ENCODE measurements around the gene DUSP10. TPM values are rescaled to one million over a fixed set of nuclear protein-coding genes. Genes with fewer than 3 reads are reported as not detected.

DUSP10 gene
- total and polyA plus RNA-seq, 2 of the 13 experiments (the other 11 are each of a cell fraction or from before 2014, with no cell fraction given): 2.1 to 4.4 TPM

DNA sequence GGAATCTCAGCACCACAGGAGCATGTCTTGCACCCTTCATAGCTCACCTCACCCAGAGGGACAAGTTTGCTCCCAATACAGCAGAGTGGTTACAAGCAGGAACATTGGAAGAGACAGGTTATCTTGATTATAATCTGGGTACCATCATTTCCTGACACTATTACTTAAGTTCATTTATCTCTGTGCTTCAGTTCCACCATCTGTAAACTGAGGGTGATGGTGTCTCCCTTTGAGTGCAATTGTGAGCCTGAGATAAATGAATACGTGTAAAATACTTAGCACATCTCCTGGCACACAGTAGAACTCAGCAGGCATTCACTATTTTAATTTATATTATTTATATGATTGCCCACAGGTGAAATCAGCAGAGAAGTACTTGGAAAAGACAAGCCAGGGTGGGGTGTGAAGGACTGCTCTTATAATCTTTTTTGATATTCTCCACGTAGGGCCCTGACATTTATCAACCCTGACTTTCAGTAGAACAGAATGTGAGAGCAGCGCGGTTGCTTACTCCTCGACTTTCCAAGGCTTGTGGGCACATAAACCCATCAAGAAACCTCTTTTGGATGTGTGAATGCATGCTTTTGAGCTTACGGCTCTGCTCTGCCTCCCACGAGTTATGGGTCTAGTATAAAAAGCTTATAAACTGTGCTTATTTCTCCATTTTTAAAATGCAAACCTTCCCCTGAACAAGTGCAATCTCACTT lies 34.9 kb downstream of the DUSP10 start (continued):
- no peak for TF ChIP-seq SPEN (CRISPR knock-in tag; IDR thresholded peaks at IDR 0.05; ENCODE audit: low read depth)
- no peak for TF ChIP-seq NR3C1 (CRISPR knock-in tag; IDR thresholded peaks at IDR 0.05)
- no peak for TF ChIP-seq ZNF20 (CRISPR knock-in tag; IDR thresholded peaks at IDR 0.05)
- TF ChIP-seq SIN3B (IDR thresholded peaks at IDR 0.05; ENCODE audit: low read length): no peak
- TF ChIP-seq ZNF234 (CRISPR knock-in tag; conservative IDR thresholded peaks at IDR 0.05): no peak

DNA sequence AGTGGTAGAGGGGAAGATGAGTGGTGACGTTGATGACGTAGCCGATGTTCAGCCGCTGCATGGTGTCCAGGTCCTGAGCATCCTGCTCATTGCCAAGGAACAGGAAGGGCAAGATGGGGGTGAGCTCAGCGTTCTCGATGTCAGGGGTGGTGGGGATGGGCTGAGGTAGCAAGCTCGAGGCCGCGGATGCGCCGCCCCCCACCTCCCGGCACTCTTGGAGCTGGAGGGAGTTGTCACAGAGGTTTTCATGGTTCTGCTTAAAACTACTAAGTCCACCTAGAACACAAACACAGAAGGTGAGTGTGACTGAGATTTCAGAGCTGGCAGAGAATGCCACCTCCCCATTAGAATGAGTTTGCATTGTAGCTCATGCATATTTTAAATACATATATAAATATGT lies 35.7 kb downstream of the DUSP10 start:
- H3K36me3 ChIP-seq (replicated peaks in 1 of 2; ENCODE audit: control insufficient read depth in 1 of 2, insufficient read depth in 2 of 2, low read length in 2 of 2): peaks cover 4 to 13% of the 10 kb centered on the region in 2 experiments; a peak in 4 of 5 replicates
- in situ Hi-C loops (cut with HindIII; ENCODE audit: extremely low pct_ligation_motif_present, low pct_unique_long_range_greater_than_20kb): no loop called here
- H3K27me3 ChIP-seq (ENCODE audit: control insufficient read depth in 1 of 2, insufficient read depth in 2 of 2, low read length in 2 of 2): no peaks in the 10 kb centered on the region
- H3K4me1 ChIP-seq (ENCODE audit: insufficient read depth, low read length): peaks cover 44% of the 10 kb centered on the region
- no peak overlapping the region for H3K4me3 ChIP-seq (replicated peaks in 1 of 3; ENCODE audit: insufficient read depth in 1 of 3, low read depth in 2 of 3, low read length in 3 of 3)
- ChIA-PET CTCF (ENCODE audit: low intra/inter-chr PET ratio, low total read pairs) (no interaction called here), POLR2A (interaction anchor here (1.1 kb wide), 1 partner anchor 36 kb away, joined by 3 read pairs; the partner anchor contains the start of gene DUSP10)
- 98% methylated on average over 12 of the region's 12 CpGs for WGBS (ENCODE audit: low lambda C conversion rate)
- BruUV-seq (replicated peaks): no TSS peak
- ATAC-seq (no peak), DNase-seq (ENCODE audit: low spot score) (no peak), FAIRE-seq (no peak)
- H3K9ac ChIP-seq (ENCODE audit: insufficient read depth, low read depth, low read length): no peak overlapping the region
- TF ChIP-seq FOXP4 (CRISPR knock-in tag; IDR thresholded peaks at IDR 0.05) (no peak), ZNF607 (CRISPR knock-in tag; IDR thresholded peaks at IDR 0.05; ENCODE audit: borderline replicate concordance) (no peak), RELA (CRISPR knock-in tag; IDR thresholded peaks at IDR 0.05) (no peak), CREB1 (IDR thresholded peaks at IDR 0.05) (no peak), CREB1 (CRISPR knock-in tag; IDR thresholded peaks at IDR 0.05) (no peak), TMF1 (CRISPR knock-in tag; IDR thresholded peaks at IDR 0.05; ENCODE audit: low read depth) (no peak), MXI1 (IDR thresholded peaks at IDR 0.05; ENCODE audit: borderline replicate concordance, low read depth, low read length) (no peak), SETDB1 (CRISPR knock-in tag; IDR thresholded peaks at IDR 0.05; ENCODE audit: borderline replicate concordance) (no peak), YY1 (IDR thresholded peaks at IDR 0.05; ENCODE audit: insufficient read depth, insufficient replicate concordance, low read depth, low read length) (no peak)
- TF ChIP-seq, protein P1, sequence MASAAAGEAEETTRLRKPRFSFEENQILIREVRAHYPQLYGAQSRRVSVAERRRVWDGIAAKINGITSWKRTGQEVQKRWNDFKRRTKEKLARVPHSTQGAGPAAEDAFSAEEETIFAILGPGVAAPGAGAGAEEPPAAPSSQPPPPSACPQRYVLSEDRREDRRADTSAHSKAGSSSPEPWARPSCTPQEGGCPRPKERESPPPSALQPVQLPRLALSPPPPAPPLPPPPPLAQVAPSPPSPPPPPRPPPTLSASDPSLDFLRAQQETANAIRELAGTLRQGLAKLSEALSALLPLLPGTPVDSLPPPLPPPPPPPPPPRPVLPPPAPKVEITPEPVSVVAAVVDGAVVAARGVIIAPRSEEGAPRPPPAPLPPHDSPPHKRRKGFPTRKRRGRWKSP (CRISPR knock-in tag; IDR thresholded peaks at IDR 0.05): no peak
- TF ChIP-seq, protein P2, sequence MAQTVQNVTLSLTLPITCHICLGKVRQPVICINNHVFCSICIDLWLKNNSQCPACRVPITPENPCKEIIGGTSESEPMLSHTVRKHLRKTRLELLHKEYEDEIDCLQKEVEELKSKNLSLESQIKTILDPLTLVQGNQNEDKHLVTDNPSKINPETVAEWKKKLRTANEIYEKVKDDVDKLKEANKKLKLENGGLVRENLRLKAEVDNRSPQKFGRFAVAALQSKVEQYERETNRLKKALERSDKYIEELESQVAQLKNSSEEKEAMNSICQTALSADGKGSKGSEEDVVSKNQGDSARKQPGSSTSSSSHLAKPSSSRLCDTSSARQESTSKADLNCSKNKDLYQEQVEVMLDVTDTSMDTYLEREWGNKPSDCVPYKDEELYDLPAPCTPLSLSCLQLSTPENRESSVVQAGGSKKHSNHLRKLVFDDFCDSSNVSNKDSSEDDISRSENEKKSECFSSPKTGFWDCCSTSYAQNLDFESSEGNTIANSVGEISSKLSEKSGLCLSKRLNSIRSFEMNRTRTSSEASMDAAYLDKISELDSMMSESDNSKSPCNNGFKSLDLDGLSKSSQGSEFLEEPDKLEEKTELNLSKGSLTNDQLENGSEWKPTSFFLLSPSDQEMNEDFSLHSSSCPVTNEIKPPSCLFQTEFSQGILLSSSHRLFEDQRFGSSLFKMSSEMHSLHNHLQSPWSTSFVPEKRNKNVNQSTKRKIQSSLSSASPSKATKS (CRISPR knock-in tag; IDR thresholded peaks at IDR 0.05): no peak
- no peaks in the 10 kb centered on the region for H4K20me1 ChIP-seq (ENCODE audit: insufficient read depth, low read length)
- H2AFZ ChIP-seq (ENCODE audit: low read length): no peak overlapping the region
- intact Hi-C loops (cut with micrococcal nuclease; ENCODE audit: unreplicated experiment): loop anchor here (5.0 kb wide), 1 partner anchor 36 kb away; the partner anchor contains the start of gene DUSP10
- H3K27ac ChIP-seq (ENCODE audit: extremely low read length, insufficient read depth, low read length): no peak overlapping the region
- no peak overlapping the region for H3K4me2 ChIP-seq (ENCODE audit: low read depth, low read length)
- no peaks in the 10 kb centered on the region for H3K9me3 ChIP-seq (ENCODE audit: low read length)
- H3K79me2 ChIP-seq (ENCODE audit: insufficient read depth, low read length): no peaks in the 10 kb centered on the region
